ENCODE measurements around the gene KRTAP12-3.

DNA sequence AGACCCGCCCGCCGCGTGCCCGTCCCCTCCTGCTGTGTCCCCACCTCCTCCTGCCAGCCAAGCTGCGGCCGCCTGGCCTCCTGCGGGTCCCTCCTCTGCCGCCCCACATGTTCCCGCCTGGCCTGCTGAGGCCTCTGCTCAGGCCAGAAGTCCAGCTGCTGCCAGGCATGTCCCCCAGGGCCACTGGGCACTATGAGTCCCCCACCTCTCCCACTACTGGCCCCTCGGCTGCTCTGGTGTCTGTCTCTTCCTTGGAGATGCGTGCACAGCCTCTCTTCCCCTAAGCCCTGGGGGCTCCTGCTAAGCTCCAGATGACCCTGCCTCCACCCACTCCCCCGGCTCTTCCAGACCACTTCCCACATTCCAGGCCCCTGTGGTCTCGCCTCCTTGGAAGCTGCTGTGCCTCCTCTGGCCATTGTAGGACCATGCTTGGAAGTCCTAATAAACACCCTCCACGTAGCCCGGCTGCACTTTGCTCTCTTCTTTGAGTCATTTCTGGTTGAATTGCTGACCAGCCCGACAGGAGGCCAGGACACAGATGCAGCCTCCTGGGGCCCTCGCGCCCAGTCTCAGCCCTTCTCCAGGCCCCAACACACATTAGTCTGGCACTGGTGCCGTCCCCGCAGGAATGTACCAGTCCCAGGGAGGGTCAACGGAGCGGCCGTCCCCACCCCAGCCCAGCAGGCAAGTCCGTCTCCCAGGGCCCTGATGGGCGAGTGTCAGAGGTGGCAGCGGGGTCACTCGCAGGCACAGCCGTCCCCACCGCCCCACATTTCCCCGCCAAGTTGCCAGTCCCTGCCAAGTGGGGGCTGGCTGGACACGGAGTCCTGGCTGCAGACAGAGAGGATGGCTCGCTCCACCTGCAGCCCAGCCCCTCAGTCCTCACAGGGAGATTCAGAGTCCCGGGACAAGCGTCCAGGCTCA, 40.3 kb downstream of the KRTAP12-3 start:
- TF ChIP-seq, protein P1, sequence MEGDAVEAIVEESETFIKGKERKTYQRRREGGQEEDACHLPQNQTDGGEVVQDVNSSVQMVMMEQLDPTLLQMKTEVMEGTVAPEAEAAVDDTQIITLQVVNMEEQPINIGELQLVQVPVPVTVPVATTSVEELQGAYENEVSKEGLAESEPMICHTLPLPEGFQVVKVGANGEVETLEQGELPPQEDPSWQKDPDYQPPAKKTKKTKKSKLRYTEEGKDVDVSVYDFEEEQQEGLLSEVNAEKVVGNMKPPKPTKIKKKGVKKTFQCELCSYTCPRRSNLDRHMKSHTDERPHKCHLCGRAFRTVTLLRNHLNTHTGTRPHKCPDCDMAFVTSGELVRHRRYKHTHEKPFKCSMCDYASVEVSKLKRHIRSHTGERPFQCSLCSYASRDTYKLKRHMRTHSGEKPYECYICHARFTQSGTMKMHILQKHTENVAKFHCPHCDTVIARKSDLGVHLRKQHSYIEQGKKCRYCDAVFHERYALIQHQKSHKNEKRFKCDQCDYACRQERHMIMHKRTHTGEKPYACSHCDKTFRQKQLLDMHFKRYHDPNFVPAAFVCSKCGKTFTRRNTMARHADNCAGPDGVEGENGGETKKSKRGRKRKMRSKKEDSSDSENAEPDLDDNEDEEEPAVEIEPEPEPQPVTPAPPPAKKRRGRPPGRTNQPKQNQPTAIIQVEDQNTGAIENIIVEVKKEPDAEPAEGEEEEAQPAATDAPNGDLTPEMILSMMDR (IDR thresholded peaks at IDR 0.05) = no peak
- TF ChIP-seq POLR2A (IDR thresholded peaks at IDR 0.05) (no peak), EP300 (IDR thresholded peaks at IDR 0.05) (no peak)
